Cortex of kidney (tissue), 1 donor: ENCODE results near the gene CREB3L1.

Source experiments
- DNase-seq: peaks from one replicate; lab custom pipeline; 2025; lab: John Stamatoyannopoulos, UW

The CREB3L1 gene

GRCh38 chr11:46272816-46273427 is 4.5 kb upstream of the CREB3L1 start:
- DNase-seq, result no peak

DNA sequence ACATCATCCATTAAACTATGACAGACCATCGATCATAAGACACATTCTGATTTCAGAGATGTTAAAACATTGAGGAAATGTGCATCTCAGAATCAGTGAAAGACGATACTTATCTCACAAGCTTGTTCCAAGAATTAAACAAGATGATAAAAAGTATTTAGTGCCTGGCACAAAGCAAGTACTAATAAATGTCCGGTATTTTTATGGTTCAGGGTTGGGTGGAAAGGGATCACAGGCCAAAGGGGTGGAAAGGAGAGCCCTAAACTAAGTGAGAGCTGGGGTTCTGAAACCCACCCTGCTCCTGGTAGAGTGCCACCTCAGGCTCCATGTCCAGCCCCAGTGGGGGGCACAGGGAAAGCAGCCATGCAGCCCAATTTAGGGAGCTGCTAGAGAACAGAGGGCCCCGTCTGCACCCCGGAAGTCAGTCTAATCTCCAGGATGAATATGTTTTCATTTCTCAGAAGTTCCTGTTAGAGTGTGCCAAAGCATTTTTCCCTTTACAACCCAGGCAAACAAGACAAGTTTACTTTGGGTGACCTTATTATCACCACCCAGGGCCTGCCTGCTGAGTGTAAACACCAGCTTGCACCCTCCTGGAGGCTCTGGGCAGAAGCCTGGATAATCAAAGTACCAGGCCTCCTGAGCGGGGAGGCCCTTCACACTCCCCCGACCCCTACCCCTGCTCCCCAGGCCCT is 3.8 kb upstream of the CREB3L1 start:
- no peak for DNase-seq

DNA sequence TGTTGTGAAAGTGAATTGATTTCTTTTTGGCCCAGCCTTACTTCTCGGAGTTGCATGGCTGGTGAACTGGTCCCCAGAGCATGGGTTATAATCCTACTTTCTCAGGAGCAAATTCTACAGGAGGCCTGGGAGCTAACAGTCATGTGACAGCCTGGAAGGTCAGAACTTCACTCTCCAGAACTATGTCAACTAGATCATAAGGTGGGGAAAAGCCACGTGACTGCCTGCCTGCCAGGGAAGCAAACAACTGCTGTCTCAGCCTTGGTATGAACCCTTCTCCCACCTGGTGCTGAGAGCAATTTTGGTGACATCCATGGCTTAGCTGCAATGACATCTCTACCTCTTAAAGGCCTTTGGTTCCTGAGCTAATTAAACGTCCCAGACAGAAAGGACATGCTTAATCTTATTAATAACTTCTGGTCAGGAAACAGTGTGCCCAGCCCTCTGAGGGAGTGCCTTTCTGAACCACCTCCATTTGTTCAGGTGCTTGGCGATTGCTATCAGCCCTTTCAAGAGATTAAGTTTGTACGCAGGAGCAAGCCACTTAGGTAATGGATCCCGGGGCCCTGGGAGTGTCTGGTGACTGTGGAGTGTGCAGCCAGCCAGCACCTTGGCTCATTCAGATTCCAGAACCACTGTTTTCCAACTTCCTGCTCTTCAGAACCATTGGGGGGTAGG is 1.4 kb upstream of the CREB3L1 start:
- DNase-seq, result no peak

GRCh38 chr11:46277313-46277621 is 195 bp upstream of the CREB3L1 start:
- no peak for DNase-seq

DNA sequence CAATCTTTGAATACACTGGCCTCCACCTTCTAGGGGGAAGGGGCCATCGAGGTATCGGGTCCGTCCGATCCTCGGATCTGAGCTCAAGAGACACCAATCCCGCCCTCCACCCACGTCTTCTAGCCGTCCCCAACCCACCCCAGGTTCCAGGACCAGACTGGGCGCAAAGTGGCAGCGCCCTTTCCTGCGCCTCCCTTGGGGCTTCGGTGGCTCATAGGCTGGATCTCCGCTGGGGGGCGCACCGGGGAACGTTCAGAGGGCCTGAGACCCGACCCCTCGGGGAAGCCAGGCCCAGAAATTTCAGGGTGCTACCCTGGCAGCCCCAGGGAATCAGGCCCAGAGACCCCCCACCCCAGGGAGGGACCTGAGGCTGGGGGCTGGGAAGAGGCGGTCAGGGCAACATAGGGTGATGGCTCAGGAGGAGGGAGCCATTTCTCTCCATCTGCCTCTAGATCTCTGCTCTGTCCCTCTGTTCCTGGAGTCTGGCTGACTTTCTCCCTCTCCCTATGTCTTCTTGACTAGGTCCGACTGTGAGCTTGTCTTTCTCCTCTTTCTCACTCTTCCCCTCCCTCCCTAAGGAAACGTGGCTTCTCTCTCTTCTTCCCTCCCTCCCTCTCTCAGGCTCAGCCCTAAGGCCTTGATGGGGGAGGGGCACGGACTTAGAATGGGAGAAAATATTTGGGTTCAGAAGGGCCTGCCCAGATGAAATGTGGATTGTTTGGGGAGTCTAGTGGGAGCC is 1.1 kb downstream of the CREB3L1 start:
- no peak for DNase-seq

DNA sequence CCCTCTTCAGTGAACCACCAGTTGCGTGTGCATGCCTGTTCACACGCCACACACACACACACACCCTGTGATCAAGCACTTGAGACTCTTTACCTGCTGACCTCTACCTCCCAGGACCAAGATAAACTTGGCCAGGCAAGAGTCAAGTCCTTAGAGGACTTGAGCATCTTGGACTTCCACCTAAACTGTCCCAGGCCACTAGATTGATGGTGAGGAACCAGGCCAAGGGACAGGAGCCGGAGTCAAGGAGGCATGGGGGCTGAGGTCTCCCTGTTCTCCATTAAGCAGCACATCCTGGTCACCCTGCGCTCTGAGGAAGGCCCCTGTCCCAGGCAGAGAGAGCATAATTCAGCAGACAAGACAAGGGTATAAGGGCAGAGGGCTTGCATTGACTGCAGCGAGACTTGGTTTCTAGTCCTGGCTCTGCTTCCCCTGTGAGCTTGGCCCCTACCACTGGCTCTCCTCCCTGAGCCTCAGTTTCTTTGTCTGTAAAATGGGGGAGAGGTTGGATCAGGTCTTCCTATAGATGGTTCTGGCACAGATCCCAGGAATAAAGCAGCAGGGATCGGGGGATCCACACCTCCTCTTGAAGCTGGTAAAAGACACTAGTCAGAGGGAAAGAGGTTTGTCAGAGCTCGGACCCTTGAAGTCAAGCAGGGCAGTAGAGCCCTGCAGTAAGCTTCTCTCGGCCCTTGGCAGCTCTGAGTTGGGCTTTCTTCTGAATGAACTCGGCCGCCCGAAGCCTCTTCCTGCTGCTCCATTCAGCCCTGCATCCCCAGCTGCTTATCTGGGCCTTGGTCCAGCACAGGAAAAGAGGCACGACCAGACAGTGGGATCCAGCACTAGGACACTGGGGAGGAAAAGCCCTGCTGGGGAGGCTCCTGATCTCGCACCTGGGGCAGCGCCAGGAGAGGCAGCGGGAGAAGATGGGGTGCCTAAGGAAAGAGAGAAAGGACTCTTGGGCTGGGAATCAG is 2.0 kb downstream of the CREB3L1 start:
- no peak for DNase-seq

GRCh38 chr11:46280706-46281105 is 3.2 kb downstream of the CREB3L1 start:
- DNase-seq, result no peak

- DNase-seq, result no peak
Observed at GRCh38 chr11:46281371-46281831, 3.9 kb downstream of the CREB3L1 start.

DNA sequence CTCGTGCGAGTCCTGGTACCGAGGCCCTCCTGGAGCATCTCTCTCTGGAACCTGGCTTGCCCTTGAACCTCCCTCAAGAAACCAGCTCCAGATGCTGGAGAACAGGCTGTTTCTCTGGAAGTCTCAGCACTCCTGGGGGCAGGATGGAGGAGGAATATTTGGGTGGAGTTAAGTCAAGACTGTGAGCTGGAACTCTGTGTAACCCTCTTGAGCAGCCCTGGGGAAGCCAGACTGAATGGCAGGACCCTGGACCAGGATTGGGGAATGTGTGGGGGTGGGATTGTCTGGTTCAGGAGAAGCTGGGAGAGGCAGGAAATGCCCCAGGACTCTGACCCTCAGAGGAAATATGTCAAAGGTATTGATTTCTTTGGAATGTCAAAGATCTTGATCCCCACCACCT is 7.7 kb downstream of the CREB3L1 start:
- DNase-seq, result no peak

GRCh38 chr11:46285594-46286033 is 8.2 kb downstream of the CREB3L1 start:
- no peak for DNase-seq

DNA sequence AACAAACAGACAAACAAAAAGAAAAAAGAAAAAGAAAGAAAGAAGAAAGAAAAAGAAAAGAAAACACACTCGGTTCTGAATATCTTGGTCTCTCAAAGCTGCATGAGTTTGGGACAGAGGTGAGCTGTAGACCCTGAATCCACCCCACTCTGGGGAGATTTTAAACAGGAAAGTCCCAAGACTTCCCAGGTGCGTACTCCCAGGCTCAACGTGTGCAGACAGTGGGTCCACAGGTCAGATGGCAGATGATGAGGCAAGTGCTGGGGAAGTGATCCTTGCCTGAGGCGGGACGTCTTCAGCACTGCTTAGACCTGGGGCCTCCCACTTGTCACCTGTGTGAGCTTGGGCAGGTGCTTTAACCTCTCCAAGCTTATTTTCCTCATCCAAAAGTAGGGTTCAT is 9.3 kb downstream of the CREB3L1 start:
- no peak for DNase-seq

GRCh38 chr11:46288451-46288850 is 11.0 kb downstream of the CREB3L1 start:
- no peak for DNase-seq

DNA sequence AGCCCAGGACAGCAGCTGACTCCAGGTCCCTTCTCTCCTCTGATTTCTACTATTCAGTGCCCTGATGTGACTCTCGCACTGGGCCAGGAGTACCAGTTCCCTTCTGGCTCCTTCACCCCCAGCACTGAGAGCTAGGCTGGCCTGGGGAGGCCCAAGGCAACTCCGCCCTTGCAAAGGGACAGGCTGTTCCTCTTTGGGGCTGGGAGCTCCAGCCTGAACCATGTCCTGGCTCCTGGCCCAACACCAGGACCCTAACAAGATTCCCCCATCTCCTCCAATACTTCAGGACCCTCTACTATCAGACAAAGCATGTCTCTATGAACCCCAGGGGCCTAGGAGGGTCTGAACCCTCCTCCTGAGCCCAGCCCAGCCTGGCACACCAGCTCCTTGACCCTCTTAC is 12.5 kb downstream of the CREB3L1 start:
- DNase-seq, result no peak

GRCh38 chr11:46290598-46291309 is 13.3 kb downstream of the CREB3L1 start:
- DNase-seq, result no peak

GRCh38 chr11:46291441-46292150 is 14.1 kb downstream of the CREB3L1 start:
- no peak for DNase-seq

- DNase-seq, result no peak
Observed at GRCh38 chr11:46293066-46293465, 15.6 kb downstream of the CREB3L1 start.

- DNase-seq, result no peak
Observed at GRCh38 chr11:46293641-46294103, 16.2 kb downstream of the CREB3L1 start.

DNA sequence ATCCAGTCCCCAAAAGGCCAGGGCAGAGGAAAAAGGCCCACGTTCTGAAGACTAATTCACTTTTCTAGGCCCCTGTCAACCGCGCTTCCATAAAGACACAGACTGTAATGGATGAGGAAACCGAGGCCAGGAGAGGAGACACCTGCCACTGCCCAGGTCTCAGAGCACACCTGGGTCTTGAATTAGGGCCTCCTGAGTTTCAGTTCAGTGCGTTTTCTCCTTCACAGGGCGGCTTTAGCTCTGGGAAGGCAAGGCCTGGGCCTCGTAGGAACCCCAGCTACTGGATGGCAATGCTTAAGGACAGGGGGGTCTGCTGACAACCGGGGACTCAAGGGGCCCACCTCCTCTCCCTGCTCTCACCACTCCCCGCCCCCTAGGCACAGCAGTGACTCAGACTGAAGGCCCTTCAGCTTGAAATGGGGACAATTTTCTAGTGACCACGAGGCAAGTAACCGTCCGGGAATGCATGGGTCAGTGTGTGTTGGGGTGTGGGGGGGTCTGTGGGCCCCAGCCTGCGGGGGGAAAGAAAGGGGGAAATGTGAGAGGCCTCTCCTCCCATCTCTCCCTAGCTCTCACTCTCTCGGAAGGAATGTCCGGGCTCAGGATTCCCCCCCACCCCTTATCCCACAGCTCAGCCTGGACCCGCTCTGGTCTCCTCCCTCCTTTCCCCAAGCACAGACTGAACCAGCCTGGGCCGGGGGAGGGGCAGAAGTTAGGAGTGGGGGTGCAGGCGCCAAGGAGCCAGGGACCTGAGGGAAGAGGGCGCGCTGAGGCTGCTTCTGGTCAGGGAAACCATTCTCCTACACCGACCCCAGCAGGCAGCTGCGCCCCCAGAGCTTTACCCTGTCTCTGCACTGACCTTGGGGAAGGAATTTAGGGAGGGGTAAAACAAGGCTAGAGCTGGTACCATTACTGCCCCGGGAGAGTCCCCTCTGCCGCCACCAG is 17.2 kb downstream of the CREB3L1 start:
- no peak for DNase-seq
